CD4-positive, alpha-beta T cell treated with Interleukin-12 subunit alpha and Interleukin-12 subunit beta, for 1 hour (primary cell): ENCODE measurements around the gene ITIH3.

ENCODE experiments used
- DNase-seq: peaks from one replicate; pipeline ENCODE4 v3.0.0-alpha.2; 2020

The ITIH3 gene

DNA sequence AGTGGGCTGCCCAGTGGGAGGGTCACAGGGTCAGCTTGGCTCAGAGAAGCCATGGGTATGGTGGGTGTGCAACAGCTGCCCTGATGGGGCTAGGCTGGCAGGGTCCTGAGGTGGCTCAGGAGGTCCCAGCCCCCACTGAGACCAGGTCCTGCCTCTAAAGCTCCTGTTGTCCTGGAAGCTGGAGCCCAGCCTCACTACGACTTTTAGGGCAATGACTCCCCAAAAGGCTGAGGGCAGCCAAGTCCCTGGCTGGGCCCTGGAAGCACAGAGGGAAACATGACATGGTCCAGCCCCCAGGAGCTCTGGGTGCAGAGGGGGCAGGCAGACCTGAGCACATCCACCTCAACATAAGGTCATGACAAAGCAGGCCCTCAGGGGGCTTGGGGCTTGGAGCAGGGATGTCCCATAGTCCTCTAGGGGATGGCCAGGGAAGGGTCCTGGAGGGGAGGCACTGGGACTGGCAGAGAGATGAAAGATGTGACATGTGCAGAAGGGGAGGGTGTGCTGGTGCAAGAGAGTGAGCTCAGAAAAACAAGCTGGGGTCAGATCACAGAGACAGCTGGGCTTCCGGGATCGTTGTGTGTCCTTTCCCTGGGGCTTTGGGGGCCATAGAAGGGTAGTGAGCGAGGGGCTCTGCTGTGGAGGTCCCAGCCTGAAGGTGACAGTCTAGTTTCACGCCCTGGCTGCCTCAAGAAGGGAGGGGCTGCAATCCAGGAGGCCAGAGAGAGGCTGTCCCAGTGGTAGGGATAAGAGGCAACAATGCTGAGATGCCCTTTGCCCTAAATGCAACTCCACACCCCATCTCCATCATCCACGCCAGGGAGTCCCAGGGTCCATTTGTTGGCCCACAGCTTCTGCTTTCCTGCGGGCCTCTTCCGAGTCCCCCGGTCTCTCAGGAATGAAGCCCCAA is 639 bp upstream of the ITIH3 start:
- no peak for DNase-seq

DNA sequence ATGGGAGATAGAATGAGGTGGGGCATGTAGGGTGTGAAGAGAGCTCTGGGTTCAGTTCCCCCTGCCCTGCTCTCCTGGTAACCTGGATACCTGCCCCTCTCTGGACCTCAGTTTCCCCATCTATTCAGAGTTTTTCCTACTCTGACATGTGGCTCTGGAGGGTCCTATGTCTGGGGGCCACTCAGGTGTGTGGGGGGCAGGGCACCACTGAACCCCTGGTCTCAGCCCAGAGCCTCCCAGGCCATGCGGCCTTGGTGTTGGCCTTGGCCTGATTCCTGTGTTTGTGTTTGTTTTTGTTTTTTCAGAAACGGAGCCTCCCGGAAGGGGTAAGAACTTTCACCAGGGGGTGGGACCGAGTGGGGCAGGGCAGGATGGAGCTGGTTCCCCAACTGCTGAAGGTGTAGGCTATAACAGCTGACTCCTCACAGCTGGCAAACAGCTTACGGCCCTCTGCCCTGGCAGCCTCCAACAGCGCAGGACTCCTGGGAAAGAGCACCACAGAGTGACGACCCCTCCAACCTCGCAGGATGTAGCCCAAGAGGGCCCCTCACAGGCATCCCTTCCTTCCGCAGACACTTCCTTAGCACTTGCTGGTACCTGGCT is 803 bp downstream of the ITIH3 start:
- no peak for DNase-seq

DNA sequence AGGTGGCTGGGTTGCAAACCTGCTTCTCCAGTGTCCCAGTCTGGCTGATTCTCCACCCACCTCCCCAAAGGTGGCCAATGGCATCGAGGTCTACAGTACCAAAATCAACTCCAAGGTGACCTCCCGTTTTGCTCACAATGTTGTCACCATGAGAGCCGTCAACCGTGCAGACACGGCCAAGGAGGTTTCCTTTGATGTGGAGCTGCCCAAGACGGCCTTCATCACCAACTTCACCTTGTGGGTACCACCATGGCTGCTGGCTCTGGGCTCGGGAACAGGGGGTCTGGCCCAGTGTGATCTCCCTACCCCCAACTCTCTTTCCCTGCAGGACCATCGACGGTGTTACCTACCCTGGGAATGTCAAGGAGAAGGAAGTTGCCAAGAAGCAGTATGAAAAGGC is 1.8 kb downstream of the ITIH3 start:
- DNase-seq: no peak

DNA sequence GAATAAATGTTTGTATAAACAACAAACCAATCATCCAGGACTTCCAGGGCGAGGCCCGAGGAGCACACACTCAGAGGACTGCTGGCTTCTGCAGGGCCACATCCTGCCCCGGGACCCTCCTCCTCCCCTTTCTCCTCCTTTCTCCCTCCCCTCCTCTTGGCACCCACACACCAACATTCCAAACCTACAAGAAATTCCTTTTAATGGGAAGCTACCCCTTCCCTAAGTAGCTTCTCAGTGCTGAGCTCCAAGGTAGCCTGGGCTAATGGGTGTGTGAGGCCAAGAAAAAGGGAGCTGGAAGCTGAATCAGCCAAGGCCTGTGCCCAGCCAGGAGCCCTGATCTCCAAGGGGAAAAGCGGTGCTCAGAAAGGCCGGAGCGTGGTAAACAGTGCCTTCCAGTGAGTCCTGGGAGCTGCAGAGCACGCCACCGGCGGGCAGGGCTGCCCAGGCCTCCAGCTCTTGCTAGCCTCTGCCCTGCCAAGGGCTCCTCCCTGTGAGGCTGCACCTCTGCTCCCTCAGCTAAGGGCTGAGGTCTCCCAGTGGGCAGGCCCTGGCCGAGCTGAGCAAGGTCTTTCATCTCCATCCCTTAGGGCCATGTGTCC is 3.9 kb downstream of the ITIH3 start:
- no peak for DNase-seq

DNA sequence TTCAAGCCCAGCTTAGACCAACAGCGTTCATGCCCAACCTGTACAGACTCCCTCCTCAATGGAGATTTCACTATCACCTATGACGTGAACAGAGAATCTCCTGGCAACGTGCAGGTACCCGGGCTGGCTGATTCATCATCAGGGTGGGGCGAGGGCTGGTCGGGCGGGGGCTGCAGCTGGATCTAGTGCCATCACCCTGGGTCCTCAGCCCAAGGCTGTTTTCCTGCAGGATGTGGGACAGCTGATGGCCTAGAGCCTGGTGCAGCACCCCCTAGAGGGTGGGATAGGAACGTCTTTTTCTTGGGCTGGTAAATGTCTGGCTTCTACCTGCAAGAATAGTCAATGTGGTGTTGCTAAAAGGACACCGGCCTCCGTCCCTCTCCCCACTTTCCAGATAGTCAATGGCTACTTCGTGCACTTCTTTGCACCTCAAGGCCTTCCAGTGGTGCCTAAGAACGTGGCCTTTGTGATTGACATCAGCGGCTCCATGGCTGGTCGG is 4.4 kb downstream of the ITIH3 start:
- DNase-seq: peak; percentile 7

DNA sequence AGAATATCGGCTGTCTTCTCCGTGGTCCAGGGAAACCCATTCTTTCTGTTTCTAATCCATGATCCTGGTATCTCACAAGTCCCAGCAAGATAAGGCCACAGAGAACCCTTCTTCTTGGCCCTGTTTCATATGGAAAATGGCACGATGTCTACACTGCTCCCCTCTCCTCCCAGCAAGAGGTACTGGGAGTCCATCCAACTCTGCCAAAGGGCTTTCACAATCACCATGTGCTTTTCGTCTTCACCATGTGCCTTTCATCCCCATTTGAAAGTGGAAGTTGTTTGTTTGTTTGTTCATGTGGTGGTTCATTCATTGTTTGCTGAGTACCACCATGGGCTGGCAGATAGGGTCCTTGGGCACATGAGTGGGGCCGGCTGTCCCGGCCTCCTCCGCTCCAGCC is 5.5 kb downstream of the ITIH3 start:
- DNase-seq: no peak

DNA sequence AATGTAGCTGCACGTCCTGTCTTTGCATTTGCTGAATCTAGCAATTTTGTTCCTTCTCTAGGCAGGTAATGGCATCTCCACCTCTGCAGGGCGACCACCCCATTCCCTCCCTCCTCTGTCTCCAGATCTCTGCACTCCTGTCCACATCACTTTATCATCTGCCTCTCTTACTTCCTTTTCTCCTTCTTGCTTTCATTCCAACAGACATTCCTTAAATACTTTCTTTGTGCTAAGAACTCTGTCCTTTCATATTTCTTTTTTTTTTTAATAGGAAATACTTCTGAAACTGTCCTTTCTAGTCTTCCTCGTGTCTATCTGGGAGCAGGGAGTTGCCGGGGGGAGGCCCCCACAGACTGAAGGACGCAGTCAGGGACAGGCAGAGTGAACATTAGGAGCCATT is 7.2 kb downstream of the ITIH3 start:
- no peak for DNase-seq

DNA sequence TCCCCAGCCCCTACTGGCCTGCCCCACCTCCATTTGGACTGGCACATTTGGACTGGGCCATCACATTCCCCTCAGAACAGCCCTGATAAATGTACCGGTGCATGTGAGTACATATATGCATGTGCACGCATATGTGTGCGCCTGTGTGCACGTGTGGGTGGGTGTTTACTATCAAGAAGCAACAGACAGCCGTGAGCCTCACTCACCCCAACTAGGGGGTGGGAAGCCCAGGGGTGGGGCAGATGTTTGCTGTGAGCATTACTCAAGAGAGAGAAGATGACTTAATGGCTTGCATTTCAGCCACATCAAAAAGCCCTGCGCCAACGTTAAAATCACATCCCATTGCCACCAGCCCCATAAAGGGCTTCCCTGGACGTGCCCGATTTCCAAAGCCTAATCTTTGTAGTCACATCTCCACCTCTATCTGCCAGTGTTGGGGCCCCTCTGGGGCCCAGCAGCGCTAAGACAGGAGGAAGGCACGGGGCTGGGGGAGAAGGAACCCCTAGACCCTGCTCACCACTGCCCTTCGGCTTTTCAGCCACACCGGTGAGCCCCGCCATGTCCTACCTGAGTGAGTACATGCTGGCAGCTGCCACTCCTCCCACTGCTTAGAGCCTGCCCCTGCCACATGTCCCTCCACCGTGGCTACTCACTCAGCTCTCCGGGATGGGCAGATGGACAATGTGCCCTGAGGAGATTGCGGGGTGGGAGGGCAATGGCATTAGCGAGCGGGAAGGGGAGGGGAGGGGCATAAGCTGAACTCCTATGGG is 10.9 kb downstream of the ITIH3 start:
- DNase-seq: no peak

DNA sequence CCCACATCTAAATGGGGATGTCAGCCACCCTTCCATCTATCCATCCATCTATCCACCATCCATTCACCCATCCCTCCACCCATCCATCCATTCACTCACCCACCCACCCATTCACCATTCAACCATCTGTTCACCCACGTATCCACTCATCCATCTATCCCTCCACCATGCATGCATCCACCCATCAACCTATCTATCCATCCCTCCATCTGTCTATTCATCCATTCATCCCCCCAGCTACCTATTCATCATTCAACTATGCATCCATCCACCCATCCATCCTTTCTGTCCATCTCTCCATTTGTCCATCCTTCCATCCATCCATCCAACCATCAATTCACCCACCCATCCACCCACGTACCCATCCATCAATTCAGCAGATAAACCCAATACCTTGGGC is 14.6 kb downstream of the ITIH3 start:
- DNase-seq: no peak

DNA sequence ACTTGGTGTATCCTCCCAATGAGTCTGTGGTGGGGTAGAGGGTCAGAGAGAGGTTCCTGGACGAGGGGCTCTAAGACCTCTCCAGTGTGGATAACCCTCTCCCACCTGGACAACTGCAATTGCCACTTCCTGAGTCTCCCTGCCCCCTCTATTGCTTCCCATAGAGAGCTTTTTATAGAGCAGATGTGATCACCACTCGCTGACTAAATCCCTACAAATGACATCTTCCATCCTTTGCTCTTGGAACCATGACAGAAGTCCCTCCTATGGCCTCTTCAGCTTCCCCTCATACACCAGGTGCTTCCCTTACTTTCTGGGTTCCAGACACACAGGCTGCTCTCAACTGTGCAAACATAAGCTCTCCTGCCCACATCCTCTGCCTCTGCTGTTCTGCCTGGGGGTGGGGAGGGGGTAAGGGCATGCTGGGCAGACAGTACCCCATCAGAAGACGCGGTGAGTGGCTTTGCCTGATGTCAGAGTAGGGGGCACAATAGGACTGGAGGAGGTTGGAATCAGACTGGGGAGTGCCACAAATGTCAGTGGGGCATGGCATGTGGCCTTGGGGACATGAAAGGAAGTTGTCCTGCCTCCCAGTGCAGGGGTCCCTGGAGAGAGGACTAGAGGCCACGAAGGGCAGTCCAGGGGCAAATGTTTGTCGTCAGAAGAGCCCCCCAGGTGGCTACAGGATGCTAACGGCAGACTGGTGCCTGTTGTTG is 15.2 kb downstream of the ITIH3 start:
- DNase-seq: no peak

DNA sequence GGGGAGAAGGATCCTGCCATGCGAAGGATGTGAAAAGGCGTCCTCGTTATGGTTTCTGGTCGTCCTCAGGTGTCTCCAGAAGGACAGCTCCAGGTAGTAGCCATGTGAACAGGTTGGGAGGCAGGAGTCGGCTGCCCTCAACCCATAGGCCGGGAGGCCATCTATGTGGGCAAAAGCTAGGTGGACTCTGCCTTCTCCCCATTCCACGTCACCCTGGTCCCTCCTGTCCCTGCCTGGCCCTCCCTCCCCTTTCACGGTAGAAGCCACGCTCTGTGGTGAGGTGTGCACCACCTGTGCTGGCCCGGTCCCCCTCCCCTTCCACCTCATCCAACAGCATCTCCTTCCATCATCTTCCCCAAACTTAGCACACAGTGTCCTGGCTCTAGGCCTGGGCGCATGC is 16.3 kb downstream of the ITIH3 start:
- no peak for DNase-seq

DNA sequence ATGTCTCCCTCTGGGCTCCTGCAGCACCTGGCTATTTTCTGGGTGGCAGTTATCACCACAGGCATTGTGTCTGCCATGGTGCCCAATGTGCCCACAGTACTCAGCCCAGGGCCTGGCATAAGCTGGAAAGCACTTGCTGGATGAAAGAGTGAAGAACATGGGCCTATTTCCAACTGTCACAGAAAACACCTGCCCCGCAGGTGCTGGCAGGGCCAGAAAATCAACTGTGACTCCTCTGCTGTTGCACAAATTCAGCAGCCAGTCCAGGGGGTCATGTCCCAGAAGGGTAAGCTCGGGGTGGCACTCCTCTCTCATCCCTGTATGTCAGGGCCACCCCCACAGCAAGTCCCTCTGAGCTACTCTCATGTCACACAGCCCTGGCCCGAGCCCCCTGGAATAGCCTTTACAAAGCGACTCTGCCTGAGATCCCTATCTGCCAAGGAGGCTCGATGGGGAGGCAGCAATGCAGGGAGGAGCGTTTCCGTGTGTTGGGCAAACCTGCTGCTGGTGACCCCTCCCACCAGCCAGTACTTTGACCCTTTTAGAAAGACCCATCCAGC is 16.9 kb downstream of the ITIH3 start:
- no peak for DNase-seq

DNA sequence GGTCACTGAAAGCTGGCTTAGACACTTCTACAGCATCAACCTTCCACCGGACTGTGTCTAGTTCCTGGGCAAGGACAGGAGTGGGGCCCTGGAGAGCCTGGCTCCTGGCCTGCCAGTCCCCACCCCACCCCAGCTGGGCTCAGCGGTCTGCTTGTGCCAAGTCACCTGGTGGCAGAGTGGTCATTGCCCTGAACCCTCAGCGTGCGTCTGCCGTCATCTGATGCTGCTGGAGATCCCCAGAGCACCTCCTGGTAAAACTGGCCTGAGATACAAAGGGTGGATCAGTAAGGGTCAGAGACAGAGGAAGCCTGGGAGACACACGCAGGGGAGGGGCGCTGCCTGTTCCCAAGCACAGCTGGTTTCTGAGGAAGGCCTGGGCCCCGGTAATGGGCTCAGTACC is 19.2 kb downstream of the ITIH3 start:
- no peak for DNase-seq

DNA sequence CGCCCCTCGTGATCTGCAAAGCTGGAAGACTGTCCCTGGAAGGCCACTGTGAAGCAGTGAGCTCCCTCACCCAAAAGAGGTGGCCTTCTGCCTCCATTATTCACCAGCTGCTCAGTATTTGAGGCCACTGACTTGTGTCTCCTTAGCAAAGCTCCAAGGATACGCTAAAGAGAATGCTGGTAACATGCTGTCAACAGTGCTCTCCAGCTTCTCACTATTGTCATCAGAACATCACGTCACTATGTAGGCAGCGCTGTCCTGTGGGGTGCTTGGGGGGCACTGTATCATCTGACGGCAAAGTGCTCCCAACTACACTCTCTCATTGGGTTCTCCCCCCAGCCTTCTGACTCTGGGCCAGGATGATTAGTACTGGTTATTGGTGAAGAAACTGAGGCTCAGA is 21.6 kb downstream of the ITIH3 start:
- no peak for DNase-seq

DNA sequence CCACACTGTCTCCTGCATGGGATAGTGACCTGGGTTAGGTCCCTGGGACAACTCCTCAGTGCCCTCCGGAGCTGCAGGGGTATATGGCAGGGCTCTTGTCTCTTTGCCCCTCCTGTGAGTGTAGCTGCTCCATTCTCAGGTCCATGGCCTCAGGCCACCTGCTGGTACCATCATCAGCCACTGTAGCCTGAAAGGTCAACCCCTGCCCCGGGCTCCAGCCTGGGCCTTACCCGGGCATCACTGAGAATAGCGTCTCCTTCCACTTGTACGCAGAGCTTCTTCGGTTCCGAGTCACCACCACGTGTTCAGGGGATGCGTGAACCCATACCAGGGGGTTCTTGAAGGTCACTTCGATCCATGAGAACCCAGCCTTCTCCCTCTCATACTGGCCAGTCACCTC is 22.1 kb downstream of the ITIH3 start:
- no peak for DNase-seq

DNA sequence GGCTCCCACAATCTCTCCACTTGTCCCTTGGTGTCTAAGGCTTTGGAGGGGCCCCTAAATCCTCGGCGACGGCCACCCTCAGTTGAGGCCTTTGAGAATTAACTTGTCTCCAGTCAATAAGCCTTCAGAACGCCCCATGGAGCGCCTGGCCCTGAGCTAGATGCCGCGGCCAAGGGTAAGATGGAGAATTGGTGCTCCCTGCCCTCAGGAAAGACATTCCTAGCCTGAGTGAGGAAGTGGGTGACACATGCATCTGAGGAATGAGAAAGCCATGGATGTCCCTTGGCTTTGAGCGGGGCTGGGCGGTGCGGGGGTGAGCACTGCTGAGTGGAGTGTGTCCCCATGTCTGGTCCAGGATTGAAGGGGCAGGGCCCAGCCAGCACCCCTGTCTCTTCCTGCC is 22.6 kb downstream of the ITIH3 start:
- DNase-seq: no peak

DNA sequence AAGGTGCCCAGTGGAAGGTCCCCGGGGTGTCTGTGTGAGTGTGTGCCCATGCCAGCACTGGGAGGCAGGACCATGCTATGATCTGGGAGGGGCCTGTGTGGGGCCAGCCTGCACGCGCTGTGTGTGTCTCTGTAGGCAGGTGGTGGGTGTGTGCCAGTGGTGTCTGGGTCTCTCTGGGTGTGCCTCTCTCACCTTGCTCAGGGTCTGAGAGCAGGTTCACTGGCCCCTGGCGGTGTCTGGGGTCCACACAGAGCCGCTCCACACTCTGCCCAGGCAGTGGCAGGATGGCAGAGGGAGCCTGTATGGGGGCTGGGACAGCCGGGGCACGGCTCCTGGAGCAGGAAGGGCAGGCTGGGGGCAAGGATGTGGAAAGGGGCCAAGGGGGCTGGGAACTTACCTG is 23.3 kb downstream of the ITIH3 start:
- no peak for DNase-seq

DNA sequence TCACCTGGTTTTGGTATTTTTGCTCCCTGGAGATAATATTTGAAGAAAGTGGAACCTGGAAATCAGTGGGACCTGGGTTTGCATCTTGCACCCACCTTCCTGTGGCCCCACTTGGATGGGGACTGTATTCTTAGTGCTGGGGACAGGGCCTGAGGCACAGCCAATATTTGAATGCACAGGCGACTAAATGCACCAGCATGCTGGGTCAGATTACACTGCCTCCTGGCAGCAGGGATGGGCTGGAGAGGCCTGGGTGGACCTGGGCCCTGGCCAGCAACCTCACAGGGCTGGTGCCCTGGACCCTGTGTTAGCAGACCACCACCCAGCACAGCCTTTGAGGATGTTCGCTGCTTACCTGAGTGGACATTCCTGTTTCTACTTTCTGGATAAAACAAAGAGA is 25.3 kb downstream of the ITIH3 start:
- no peak for DNase-seq

DNA sequence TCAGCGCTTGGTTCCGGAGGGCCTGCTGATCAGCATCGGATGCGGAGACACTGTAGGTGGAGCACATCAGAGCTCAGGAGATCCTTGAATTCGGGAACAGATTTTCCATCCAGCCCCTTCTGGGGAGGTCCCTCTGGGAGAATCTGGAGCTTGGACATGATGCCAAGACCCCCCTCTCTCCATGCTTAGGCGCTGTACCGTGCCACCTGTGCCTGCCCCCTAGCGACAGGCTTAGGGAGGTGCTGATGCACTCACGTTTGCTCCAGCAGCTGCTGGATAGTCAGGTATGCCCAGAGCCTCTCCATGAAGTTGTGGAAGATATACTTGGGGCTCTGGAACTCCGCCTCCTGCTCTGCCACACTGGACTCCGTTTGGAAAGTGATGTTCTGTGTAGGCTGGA is 26.1 kb downstream of the ITIH3 start:
- DNase-seq: no peak

DNA sequence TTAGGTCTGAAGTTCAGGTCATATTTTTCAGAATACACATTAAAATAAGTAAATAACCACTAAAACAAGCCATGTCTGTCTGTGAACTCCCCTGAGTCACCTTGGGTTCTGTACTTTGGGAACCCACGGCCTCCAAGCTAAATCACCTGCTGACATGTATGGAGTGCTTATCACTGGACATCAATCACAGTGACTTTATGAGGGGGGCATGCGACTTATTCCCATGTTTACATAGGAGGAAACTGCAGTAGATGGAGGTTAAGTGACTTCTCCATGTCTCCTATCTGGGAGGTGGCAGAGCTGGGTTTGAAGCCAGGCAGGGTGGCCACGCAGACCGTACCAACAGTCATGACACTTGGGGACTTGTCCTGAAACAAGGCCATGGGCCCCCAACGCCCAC is 27.8 kb downstream of the ITIH3 start:
- no peak for DNase-seq

DNA sequence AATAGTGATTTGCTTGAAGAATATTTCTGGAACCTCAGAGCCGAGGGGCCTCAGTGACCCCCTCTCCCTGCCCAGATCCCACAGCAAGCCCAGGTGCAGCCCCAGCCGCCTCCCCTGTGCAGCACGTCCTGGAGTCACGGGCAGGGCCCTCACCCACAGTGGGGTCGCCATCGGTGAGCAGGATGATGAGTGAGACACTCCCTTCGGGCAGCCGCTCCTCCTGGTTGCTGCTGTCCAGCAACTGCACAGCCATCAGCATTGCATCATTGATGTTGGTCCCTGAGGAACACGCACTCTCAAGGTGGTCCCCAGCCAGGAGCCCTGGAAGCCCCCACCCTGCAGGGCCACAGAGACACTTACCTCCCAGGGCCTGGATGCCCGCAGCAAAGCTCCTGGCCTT is 29.4 kb downstream of the ITIH3 start:
- no peak for DNase-seq

DNA sequence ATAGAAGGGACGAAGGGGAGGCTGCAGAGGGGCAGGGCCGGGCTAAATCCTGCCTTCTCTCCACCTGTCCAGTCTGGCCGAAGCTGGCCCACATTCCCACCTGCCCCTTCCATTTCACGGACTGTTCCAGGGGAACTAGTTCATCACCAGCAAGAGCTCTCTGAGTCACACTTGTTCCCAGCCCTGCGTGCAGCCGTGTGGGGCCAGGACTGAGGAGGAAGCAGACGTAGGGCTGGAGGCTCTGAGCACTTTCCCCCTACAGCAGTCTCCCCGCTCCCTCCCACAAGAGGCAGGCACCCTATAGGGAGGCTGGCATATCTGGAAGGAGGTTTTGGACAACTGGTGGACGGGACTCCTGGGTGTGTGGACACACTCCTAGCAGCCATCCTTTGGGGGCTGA is 32.8 kb downstream of the ITIH3 start:
- no peak for DNase-seq
